ENCODE measurements around the gene SMPD3. TPM values are rescaled to one million over a fixed set of nuclear protein-coding genes. Genes with fewer than 3 reads are reported as not detected.

SMPD3 gene
- total and polyA plus RNA-seq, 5 donors, result 0.14 to 0.94 (median 0.43) TPM

- peak; percentile 70 to 71 for ATAC-seq
- intact Hi-C loops (cut with DNase I), result no loop called here
- 38% methylated on average over 11 of the region's 11 CpGs for WGBS
- Histone ChIP-seq H3K4me3 (ENCODE audit: low read length) (no peak overlapping the region), H3K27ac (ENCODE audit: low read length) (peak overlapping the region; percentile 2), H3K4me1 (ENCODE audit: control insufficient read depth, insufficient read depth, low read length) (peaks cover 8% of the 10 kb centered on the region), H3K27me3 (ENCODE audit: control insufficient read depth, insufficient read depth) (no peaks in the 10 kb centered on the region), H3K9me3 (ENCODE audit: control insufficient read depth, low read length) (no peaks in the 10 kb centered on the region)
- peak in 2 of 3 donors; percentile 60 to 64 for DNase-seq
These were observed 22.3 kb upstream of the SMPD3 start for GRCh38 chr16:68470461-68471150.

- WGBS, result 19% methylated on average over 11 of the region's 11 CpGs
- H3K27ac ChIP-seq (ENCODE audit: low read length), result peak overlapping the region; percentile 2
- no peaks in the 10 kb centered on the region for H3K9me3 ChIP-seq (ENCODE audit: control insufficient read depth, low read length)
- peak in 1 of 2 donors; percentile 35 for ATAC-seq
- no peaks in the 10 kb centered on the region for H3K27me3 ChIP-seq (ENCODE audit: control insufficient read depth, insufficient read depth)
- H3K4me1 ChIP-seq (ENCODE audit: control insufficient read depth, insufficient read depth, low read length), result peaks cover 8% of the 10 kb centered on the region
- intact Hi-C loops (cut with DNase I), result no loop called here
- H3K4me3 ChIP-seq (ENCODE audit: low read length), result peak overlapping the region; percentile 29
- no peak for DNase-seq
These were observed 21.6 kb upstream of the SMPD3 start for GRCh38 chr16:68469796-68470460.

GRCh38 chr16:68468842-68469241 lies 20.5 kb upstream of the SMPD3 start:
- 67% methylated on average over 4 of the region's 4 CpGs for WGBS

DNA sequence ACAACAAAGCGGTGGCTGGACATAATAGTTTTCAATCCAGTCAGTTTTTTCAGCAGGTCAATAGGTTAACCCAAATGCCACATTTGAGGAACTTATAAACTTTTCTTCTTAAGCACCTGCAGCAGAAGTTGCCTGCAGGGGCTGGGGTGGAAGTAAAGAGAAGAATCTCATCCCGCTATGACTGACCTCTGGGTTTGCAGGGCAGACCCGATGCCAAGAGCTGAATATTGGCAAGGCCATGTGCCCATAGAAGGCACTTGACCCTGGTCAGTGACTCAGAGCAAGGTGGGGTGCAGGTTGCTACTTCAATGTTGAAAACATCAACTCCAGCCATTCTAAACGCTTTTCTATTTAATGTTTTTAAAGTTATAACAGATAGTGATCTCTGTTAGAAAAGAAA lies 17.9 kb upstream of the SMPD3 start:
- Histone ChIP-seq H3K4me1 (ENCODE audit: control insufficient read depth, insufficient read depth, low read length) (peaks cover 8% of the 10 kb centered on the region), H3K27ac (ENCODE audit: low read length) (no peak overlapping the region), H3K4me3 (ENCODE audit: low read length) (no peak overlapping the region), H3K9me3 (ENCODE audit: control insufficient read depth, low read length) (no peaks in the 10 kb centered on the region), H3K27me3 (ENCODE audit: control insufficient read depth, insufficient read depth) (no peaks in the 10 kb centered on the region)
- DNase-seq, result no peak
- no peak for ATAC-seq
- WGBS, result 72% methylated on average over 4 of the region's 4 CpGs
- intact Hi-C loops (cut with DNase I), result no loop called here

More at GRCh38 chr16:68468842-68469241, 20.5 kb upstream of the SMPD3 start:
- intact Hi-C loops (cut with DNase I), result no loop called here
- DNase-seq (no peak), ATAC-seq (no peak)
- Histone ChIP-seq H3K27ac (ENCODE audit: low read length) (no peak overlapping the region), H3K4me1 (ENCODE audit: control insufficient read depth, insufficient read depth, low read length) (peaks cover 8% of the 10 kb centered on the region), H3K4me3 (ENCODE audit: low read length) (no peak overlapping the region), H3K27me3 (ENCODE audit: control insufficient read depth, insufficient read depth) (no peaks in the 10 kb centered on the region), H3K9me3 (ENCODE audit: control insufficient read depth, low read length) (no peaks in the 10 kb centered on the region)

GRCh38 chr16:68463904-68464303 lies 15.6 kb upstream of the SMPD3 start:
- ATAC-seq (no peak), DNase-seq (no peak)
- WGBS, result 79% methylated on average over 2 of the region's 2 CpGs
- H3K4me1 ChIP-seq (ENCODE audit: control insufficient read depth, insufficient read depth, low read length), result no peaks in the 10 kb centered on the region
- no peak overlapping the region for H3K27ac ChIP-seq (ENCODE audit: low read length)
- H3K27me3 ChIP-seq (ENCODE audit: control insufficient read depth, insufficient read depth), result no peaks in the 10 kb centered on the region
- intact Hi-C loops (cut with DNase I), result no loop called here
- H3K9me3 ChIP-seq (ENCODE audit: control insufficient read depth, low read length), result no peaks in the 10 kb centered on the region
- no peak overlapping the region for H3K4me3 ChIP-seq (ENCODE audit: low read length)

- DNase-seq (no peak), ATAC-seq (no peak)
- WGBS, result 84% methylated on average over 3 of the region's 3 CpGs
- Histone ChIP-seq H3K4me3 (ENCODE audit: low read length) (no peak overlapping the region), H3K27me3 (ENCODE audit: control insufficient read depth, insufficient read depth) (no peaks in the 10 kb centered on the region), H3K4me1 (ENCODE audit: control insufficient read depth, insufficient read depth, low read length) (no peaks in the 10 kb centered on the region), H3K9me3 (ENCODE audit: control insufficient read depth, low read length) (no peaks in the 10 kb centered on the region), H3K27ac (ENCODE audit: low read length) (no peak overlapping the region)
- intact Hi-C loops (cut with DNase I), result no loop called here
These were observed 11.8 kb upstream of the SMPD3 start for GRCh38 chr16:68460067-68460466.

DNA sequence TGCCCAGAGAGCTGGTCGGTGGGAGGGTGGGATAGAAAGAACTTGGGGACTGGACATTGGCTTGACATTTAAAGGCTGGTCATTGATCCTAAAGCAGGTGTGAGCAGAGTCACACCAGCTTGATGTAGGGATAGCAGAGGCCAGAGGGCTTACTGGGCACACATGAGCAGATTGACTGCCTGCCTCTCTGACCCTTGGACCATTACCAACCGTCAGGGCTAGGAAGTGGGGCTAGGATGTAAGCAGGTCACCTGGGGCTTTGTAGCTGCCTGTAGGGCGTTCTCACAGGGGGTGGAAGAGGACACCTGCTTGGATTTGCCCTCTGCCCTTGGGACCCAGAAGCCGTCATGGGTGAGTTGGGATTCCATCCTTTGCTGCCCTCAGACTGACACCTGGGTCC lies 11.1 kb upstream of the SMPD3 start:
- intact Hi-C loops (cut with DNase I), result no loop called here
- no peak for ATAC-seq
- no peaks in the 10 kb centered on the region for H3K27me3 ChIP-seq (ENCODE audit: control insufficient read depth, insufficient read depth)

DNA sequence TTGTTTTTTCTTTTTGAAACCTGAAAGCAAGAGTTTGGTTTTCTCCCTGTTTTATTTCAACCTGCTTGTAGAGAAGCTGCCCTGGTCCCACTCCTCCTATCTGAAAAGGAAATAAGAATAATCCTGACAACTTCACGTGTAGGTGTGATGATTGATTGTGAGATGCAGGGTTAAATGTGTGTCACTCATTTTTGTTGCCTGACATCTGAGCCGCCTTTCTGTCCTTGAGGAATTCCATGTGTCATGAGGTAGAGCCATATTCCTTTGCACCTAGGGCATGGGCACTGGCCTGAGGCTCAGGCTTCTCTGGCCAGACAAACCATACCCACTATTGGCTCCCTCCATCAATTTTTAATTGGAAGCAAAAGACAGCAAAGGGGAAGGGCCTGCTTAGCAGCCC lies 10.2 kb upstream of the SMPD3 start:
- Histone ChIP-seq H3K4me1 (ENCODE audit: control insufficient read depth, insufficient read depth, low read length) (no peaks in the 10 kb centered on the region), H3K27me3 (ENCODE audit: control insufficient read depth, insufficient read depth) (no peaks in the 10 kb centered on the region), H3K27ac (ENCODE audit: low read length) (no peak overlapping the region), H3K9me3 (ENCODE audit: control insufficient read depth, low read length) (no peaks in the 10 kb centered on the region), H3K4me3 (ENCODE audit: low read length) (no peak overlapping the region)
- 66% methylated on average over 2 of the region's 2 CpGs for WGBS
- ATAC-seq (no peak), DNase-seq (no peak)
- intact Hi-C loops (cut with DNase I), result no loop called here

More for the DNA sequence above, 11.1 kb upstream of the SMPD3 start:
- DNase-seq, result no peak
- H3K27ac ChIP-seq (ENCODE audit: low read length), result no peak overlapping the region
- H3K4me3 ChIP-seq (ENCODE audit: low read length), result no peak overlapping the region
- no peaks in the 10 kb centered on the region for H3K4me1 ChIP-seq (ENCODE audit: control insufficient read depth, insufficient read depth, low read length)
- no peaks in the 10 kb centered on the region for H3K9me3 ChIP-seq (ENCODE audit: control insufficient read depth, low read length)
- WGBS, result 75% methylated on average over 4 of the region's 4 CpGs

GRCh38 chr16:68458101-68458500 lies 9.8 kb upstream of the SMPD3 start:
- ATAC-seq, result no peak
- Histone ChIP-seq H3K9me3 (ENCODE audit: control insufficient read depth, low read length) (no peaks in the 10 kb centered on the region), H3K27ac (ENCODE audit: low read length) (no peak overlapping the region), H3K4me3 (ENCODE audit: low read length) (no peak overlapping the region), H3K27me3 (ENCODE audit: control insufficient read depth, insufficient read depth) (no peaks in the 10 kb centered on the region), H3K4me1 (ENCODE audit: control insufficient read depth, insufficient read depth, low read length) (no peaks in the 10 kb centered on the region)
- 92% methylated on average over 3 of the region's 3 CpGs for WGBS
- DNase-seq, result no peak
- intact Hi-C loops (cut with DNase I), result no loop called here

- 94% methylated on average over 3 of the region's 3 CpGs for WGBS
- Histone ChIP-seq H3K9me3 (ENCODE audit: control insufficient read depth, low read length) (no peaks in the 10 kb centered on the region), H3K4me1 (ENCODE audit: control insufficient read depth, insufficient read depth, low read length) (no peaks in the 10 kb centered on the region), H3K27me3 (ENCODE audit: control insufficient read depth, insufficient read depth) (no peaks in the 10 kb centered on the region), H3K4me3 (ENCODE audit: low read length) (no peak overlapping the region), H3K27ac (ENCODE audit: low read length) (no peak overlapping the region)
- intact Hi-C loops (cut with DNase I), result no loop called here
- ATAC-seq (no peak), DNase-seq (no peak)
These were observed 7.3 kb upstream of the SMPD3 start for GRCh38 chr16:68455631-68456030.

DNA sequence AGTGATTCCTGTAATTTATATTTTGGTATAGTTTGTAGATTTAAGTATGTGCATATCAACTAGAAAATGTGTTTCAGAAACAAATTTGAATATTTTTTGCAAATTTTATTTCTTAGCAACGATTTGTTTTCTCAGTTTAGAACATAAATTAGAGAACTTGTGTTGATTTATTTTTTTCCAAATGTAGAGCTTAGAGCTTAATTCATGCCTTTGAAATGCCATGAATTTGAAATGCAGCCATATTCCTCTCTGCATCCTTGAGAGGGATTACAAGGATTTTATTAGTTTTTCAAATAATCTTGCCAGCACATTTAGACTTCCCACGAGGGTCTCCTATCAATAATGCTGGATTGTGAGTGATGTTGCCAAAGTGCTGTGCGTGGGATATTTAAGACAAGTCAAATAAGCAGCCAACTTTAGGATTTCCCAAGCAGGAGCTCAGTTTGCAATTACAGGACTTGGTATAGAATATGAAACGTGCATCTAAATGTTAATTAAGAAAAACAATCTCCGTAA lies 6.7 kb upstream of the SMPD3 start:
- Histone ChIP-seq H3K4me3 (ENCODE audit: low read length) (no peak overlapping the region), H3K27ac (ENCODE audit: low read length) (no peak overlapping the region), H3K9me3 (ENCODE audit: control insufficient read depth, low read length) (no peaks in the 10 kb centered on the region), H3K27me3 (ENCODE audit: control insufficient read depth, insufficient read depth) (no peaks in the 10 kb centered on the region), H3K4me1 (ENCODE audit: control insufficient read depth, insufficient read depth, low read length) (no peaks in the 10 kb centered on the region)
- no peak for DNase-seq
- WGBS, result 47% methylated on average over 5 of the region's 5 CpGs
- ATAC-seq, result no peak
- intact Hi-C loops (cut with DNase I), result no loop called here
